Transverse colon (tissue), 4 donors: ENCODE measurements around the gene CBR1.

Experiments used
- CTCF ChIP-seq, 5 experiments: fragments of 200-600 bp in 3 of 5; fragments of 450-650 bp in 2 of 5; sonication (generic) in 3 of 5; IDR thresholded peaks; 1 replicate in 2 of 5; 2 replicates in 3 of 5; pipeline ENCODE4 v1.5.1; 2016 to 2017; ENCODE audit warnings: antibody characterized with exemption in 5 of 5, inconsistent platforms in 3 of 5, mild to moderate bottlenecking in 2 of 5, moderate library complexity in 1 of 5
- EP300 ChIP-seq: sonication (generic); formaldehyde crosslinking; IDR thresholded peaks from one replicate; pipeline ENCODE4 v1.6.1; 2017; ENCODE audit warnings: antibody characterized with exemption, low read depth
- POLR2AphosphoS5 ChIP-seq, 3 donors: sonication (generic); formaldehyde crosslinking; IDR thresholded peaks; one replicate each; pipeline ENCODE4 v1.6.1; 2016; ENCODE audit warnings: antibody characterized with exemption in 3 of 3

DNA sequence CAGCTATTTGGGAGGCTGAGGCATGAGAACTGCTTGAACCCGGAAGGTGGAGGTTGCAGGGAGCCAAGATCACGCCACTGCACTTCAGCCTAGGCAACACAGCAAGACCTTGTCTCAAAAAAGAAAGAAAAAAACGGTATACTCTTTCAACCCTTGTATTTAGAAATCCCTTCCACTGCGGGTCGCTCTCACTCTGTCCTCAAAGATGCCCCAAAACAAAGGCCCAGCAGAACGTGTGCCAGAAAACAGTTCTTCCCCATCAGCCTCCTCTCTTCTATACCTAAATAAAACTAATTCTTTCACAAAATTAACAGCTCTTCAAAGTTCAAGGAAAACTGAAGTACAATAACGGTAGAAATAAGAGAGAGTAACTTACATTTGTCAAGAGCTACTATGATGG is 22.7 kb upstream of the CBR1 start:
- TF ChIP-seq CTCF (IDR thresholded peaks at IDR 0.05) (no peak), EP300 (no peak), POLR2AphosphoS5 (IDR thresholded peaks at IDR 0.05) (no peak)
